ENCODE results near the gene PRRC2A.

The PRRC2A gene

DNA sequence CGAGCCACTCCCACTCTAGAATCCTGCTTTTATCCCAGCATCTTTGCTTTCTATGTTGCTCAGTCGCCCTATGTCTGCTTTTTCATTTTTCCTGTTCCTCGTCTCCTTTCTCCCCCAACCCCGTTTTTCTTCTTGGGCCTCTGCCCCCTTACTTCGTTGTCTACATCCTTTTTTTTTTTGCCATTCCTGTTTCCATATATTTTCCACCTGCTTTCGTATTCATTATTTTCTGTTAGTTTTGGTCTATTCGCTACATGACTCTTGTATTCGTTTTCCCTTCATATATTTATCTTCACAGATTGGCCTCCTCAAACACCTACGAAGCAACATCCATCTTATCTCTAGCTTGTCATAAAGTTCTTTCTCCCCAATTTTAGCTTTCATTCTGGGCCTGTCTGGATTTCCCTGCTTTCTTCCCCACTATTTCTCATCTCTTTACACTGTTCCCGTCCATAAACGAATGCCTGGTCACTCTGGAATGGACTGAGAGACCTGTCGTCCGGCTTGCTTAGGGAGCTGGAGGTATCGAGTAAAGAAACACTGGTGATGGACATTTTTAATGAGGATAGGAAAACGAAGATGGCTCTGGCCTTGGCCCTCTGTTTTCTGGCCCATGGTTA, 915 bp downstream of the PRRC2A start:
- TF ChIP-seq, protein P1, sequence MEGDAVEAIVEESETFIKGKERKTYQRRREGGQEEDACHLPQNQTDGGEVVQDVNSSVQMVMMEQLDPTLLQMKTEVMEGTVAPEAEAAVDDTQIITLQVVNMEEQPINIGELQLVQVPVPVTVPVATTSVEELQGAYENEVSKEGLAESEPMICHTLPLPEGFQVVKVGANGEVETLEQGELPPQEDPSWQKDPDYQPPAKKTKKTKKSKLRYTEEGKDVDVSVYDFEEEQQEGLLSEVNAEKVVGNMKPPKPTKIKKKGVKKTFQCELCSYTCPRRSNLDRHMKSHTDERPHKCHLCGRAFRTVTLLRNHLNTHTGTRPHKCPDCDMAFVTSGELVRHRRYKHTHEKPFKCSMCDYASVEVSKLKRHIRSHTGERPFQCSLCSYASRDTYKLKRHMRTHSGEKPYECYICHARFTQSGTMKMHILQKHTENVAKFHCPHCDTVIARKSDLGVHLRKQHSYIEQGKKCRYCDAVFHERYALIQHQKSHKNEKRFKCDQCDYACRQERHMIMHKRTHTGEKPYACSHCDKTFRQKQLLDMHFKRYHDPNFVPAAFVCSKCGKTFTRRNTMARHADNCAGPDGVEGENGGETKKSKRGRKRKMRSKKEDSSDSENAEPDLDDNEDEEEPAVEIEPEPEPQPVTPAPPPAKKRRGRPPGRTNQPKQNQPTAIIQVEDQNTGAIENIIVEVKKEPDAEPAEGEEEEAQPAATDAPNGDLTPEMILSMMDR (conservative IDR thresholded peaks at IDR 0.05): no peak

DNA sequence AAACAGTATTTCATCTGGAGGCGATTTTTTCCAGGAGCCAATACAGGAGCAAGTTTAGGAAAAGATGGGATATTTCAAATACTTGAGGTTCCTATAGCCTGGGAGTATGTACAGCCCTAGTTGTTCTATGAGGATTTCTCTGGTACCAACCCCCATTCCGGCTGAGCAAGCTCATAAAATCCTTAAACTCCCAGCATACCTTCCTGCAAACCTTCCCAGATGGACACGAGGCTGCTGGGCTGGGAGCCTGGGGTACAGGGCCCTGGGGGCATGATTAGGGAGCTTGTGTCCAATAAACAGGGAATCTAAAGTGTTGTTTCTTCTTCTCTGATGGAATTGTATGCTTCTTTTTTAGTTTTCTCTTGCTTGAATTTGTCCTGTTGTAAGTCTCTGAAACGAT, 1.5 kb downstream of the PRRC2A start:
- H3K27ac ChIP-seq: peak overlapping the region; percentile 95
- TF ChIP-seq, protein P1 (conservative IDR thresholded peaks at IDR 0.05): no peak

More for the DNA sequence above, 915 bp downstream of the PRRC2A start:
- H3K27ac ChIP-seq: peak overlapping the region; percentile 95

DNA sequence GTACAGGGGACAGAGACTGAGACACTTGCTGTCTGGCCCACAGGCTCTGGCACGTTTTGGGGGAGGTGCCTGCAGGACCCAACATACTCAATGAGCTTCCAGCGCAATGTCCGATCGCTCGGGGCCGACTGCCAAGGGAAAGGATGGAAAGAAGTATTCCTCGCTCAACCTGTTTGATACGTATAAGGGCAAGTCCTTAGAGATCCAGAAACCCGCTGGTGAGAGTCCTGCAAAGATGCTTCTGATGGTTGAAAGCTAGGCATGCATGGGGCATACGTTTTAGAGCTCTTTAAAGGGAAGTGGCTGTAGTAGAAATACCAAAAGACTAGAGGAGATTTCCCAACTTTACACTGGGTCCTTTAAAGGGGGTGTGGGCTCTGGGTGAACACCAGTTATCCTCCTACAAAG, 2.2 kb downstream of the PRRC2A start:
- TF ChIP-seq, protein P1 (conservative IDR thresholded peaks at IDR 0.05): no peak
- peak overlapping the region; percentile 95 for H3K27ac ChIP-seq

DNA sequence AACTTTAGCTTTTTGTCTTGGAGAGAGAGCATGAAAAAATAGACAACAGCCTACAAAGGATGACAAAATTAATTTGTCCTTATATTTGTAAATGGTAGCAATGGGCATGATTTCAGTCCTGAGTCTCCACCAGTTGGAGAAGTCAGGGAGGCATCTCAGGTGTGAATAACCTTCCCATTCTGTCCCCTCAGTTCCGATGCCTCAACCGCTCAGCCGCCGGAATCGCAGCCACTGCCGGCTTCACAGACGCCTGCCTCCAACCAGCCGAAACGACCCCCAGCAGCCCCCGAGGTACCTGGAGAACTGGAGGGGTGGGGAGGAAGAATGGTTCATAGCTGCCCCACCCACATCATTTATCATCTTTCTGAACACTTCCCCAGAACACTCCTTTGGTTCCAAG, 3.6 kb downstream of the PRRC2A start:
- peak overlapping the region; percentile 95 for H3K27ac ChIP-seq

DNA sequence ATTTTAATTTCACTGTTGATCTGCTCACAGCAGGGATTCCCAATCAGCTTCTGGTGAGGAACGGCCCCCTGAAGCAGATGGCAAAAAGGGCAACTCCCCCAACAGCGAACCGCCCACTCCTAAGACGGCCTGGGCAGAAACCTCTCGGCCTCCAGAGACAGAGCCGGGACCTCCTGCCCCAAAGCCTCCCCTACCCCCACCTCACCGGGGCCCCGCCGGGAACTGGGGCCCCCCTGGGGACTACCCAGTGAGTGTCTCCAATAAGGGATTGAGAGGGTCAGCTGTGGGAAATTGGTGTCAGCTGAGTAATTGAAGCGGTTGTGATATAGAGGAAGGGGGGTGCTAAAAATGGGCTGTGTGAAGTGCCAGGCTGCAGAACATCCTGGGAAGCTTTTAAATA, 6.4 kb downstream of the PRRC2A start:
- H3K27ac ChIP-seq: no peak overlapping the region
- TF ChIP-seq, protein P1 (conservative IDR thresholded peaks at IDR 0.05): no peak

More for the DNA sequence above, 3.6 kb downstream of the PRRC2A start:
- TF ChIP-seq, protein P1 (conservative IDR thresholded peaks at IDR 0.05): no peak

DNA sequence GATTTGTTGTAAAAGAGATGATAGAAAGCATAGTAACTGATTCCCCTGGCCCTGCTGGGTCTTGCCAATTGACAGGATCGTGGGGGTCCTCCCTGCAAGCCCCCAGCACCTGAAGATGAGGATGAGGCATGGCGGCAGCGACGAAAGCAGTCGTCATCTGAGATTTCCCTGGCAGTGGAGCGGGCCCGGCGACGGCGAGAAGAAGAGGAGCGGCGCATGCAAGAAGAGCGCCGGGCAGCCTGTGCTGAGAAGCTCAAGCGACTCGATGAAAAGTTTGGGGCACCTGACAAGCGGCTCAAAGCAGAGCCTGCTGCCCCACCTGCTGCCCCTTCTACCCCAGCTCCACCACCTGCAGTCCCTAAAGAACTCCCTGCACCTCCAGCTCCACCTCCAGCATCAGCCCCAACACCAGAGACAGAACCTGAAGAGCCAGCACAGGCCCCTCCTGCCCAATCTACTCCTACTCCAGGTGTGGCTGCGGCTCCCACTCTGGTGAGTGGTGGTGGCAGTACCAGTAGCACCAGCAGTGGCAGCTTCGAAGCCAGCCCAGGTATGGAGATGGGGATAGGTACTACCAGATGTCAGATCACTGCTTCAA, 7.3 kb downstream of the PRRC2A start:
- H3K27ac ChIP-seq: no peak overlapping the region
- TF ChIP-seq, protein P1 (conservative IDR thresholded peaks at IDR 0.05): no peak

DNA sequence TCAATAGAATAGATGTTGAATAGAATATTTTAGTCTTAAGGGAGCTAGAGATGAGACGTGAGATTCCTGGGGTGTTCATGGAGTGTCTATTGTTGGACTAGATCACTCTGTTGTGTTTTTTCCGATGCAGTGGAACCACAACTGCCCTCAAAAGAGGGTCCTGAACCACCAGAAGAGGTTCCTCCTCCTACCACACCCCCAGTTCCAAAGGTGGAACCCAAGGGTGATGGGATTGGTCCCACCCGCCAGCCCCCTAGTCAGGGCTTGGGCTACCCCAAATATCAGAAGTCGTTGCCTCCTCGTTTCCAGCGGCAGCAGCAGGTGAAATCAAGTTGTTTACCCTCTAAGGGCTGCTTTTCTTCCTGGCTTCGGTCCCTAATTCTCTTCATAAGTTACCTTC, 8.5 kb downstream of the PRRC2A start:
- H3K27ac ChIP-seq: no peak overlapping the region
- TF ChIP-seq, protein P1 (conservative IDR thresholded peaks at IDR 0.05): no peak

All from VCaP (cell line).